ENCODE data around the gene LCN1.

The LCN1 gene

GRCh38 chr9:135520916-135521607 lies at the start of gene LCN1:
Gene LCN1 (plus strand): TSS chr9:135521440. CDS start chr9:135521498, 58 bp downstream.
- no peak for DNase-seq

DNA sequence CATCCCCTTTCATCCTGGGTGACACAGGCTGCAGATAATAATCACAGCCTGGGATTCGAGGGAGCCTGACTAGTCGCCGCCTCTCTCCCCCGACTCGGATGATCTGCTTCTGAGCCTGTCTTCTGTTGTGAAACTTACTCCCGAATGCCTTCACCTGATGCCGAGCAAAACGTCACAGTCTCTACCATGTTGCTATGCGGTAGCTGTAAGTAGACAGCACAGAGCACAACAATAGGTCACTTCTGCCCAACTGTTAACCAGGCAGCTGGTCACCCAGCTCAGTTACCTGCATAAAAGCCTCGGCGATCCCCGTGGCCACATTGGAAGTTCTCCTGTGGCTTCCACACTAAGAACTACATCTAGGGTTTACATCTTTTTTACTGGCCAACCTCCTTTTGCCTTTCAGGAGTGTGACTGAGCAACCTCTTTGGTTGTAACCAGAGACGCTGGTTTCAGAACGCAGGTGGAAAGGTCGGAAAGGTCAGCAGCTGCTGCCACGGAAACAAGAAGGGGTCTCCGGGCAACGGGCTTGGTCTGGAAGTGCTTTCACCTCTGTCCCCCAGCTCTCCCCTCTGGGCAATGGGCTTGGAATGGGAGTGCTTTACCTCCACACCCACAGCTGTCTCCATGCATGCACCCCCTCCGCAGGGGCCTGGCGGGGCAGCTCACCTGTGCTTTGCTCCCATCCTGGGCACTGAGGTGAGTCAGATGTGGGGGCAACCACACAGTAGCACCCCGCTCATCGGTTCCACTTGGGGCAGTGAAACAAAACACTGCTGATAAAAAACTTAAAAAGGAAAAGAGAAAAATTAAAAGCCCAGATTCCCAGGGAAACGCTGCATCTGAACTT lies 49.2 kb upstream of the LCN1 start:
- DNase-seq, result peak; percentile 65

GRCh38 chr9:135473972-135474543 lies 47.2 kb upstream of the LCN1 start:
- no peak for DNase-seq

GRCh38 chr9:135474915-135475314 lies 46.3 kb upstream of the LCN1 start:
- peak; percentile 75 for DNase-seq

DNA sequence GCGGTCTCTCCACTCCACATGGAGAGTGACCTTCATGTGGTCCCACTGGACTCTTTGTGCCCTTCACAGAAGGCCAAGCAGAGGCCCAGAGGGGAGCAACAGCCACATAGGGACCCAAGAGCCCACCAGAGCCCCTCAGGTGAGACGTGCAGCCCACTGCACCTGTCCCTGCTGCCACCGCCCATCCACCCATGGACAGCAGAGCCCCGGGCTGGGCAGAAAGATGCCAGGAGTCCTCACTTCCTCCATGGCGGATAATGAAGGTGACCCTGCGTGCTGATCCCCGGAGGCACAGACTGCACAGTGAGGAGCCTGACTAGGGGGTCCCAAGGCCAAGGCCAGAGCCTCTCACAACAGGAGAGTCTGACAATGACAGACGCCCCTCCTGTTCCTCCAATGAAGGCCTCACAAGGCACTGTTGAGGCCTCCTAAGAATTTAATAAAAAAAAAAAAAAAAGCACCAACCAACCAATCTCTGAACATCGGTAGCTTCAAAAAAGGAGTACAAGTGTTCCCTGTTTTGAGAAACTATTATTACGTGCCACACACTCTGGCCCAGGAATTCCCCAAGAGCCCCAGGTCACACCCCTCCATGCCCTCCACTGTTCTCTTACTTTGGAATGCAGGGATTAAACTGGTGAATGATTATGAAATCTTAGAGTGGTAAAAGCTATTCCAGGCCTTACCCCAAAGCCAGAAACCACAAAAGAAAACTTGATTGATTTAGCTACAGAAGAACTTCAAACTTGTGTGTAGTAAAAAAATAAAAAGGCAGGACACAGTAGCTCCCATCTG lies 44.5 kb upstream of the LCN1 start:
- DNase-seq, result no peak

GRCh38 chr9:135478191-135478590 lies 43.0 kb upstream of the LCN1 start:
- DNase-seq, result no peak

GRCh38 chr9:135478829-135479468 lies 42.3 kb upstream of the LCN1 start:
- DNase-seq, result peak; percentile 84

- DNase-seq, result peak; percentile 66
Measured at GRCh38 chr9:135479469-135480052, 41.7 kb upstream of the LCN1 start, which contains the start of gene PPP1R26. Gene PPP1R26 (plus strand): TSS chr9:135479782. CDS start chr9:135484511, 4,729 bp downstream.

GRCh38 chr9:135480071-135480939 lies 40.9 kb upstream of the LCN1 start:
- DNase-seq, result peak; percentile 59

- DNase-seq, result peak; percentile 64
Measured at GRCh38 chr9:135480940-135481310, 40.3 kb upstream of the LCN1 start.

DNA sequence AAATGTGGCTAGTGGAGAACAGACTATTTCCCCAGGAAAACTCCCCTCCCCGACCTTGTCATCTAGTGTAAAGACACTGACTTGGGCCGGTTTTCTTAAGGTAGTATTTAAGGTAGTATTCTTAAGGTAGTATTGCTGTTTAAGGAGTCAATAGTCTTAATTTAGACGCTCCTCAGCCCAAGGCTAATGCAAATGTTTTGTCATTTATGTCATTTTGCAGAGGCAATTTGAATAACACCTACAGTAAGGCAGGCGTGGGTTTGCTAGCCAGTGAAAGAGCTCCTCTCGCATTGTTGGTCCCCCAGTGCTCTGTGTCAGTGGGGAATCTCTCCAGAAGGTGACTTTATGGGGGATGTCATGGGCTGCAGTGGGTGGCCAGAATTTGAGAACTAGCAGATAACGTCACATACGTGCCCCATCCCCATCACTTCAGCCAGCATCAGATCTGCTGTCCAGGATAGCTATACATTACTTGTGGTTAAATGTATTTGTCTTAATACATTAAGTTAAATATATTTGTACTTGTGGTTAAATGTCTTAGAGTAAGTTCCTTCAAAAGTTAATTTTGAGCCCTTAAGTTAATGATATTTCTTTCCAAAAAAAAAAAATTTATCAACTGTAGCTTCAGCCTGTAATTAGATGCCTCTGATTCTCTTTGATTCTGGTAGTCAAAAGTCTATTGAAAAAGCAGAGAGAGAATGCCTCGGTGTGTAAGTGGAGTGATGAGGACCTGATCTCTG lies 39.1 kb upstream of the LCN1 start:
- no peak for DNase-seq

- DNase-seq, result no peak
Measured at GRCh38 chr9:135484460-135485277, 36.6 kb upstream of the LCN1 start.

- DNase-seq, result no peak
Measured at GRCh38 chr9:135485385-135485784, 35.9 kb upstream of the LCN1 start.

- DNase-seq, result no peak
Measured at GRCh38 chr9:135485832-135486231, 35.4 kb upstream of the LCN1 start.

- no peak for DNase-seq
Measured at GRCh38 chr9:135486267-135487065, 34.8 kb upstream of the LCN1 start.

DNA sequence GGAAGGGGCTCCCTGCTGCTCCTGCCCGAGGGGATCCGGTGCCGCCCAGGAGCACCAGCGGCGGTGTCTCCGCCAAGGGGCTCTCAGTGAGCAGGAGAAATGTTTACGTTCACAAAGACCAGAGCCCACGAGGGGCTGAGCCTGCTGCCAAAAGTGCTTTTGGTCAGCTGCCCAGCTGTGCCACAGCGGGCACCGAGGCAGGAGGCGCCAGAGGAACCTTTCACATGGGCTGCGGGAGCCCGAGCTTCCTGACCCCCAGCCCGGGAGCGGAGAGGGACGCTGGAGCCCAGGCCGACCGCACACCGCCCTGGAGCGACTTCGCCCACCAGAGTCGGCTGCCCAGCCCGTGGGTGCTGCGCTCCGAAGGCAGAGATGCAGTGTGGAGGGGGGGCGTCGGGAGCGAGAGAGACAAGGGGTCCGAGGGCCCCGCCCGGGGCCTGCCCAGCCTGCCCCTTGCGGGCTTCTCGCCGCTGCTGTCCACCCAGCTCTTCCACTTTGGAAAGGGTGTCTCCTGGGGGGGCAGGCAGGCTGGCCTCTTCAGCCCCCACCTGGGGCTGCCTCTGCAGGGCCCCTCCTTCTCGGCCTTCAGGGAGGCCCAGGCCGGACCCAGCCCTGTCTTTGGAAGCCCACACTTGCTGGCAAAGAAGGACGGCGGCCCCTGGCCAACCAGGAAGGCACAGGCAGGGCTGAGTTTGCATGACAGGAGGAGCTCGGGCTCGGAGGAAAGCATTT lies 33.8 kb upstream of the LCN1 start:
- no peak for DNase-seq

- DNase-seq, result no peak
Measured at GRCh38 chr9:135488013-135488330, 33.3 kb upstream of the LCN1 start.

- DNase-seq, result no peak
Measured at GRCh38 chr9:135488527-135488926, 32.7 kb upstream of the LCN1 start.
